Hepatocyte (in vitro differentiated cells): ENCODE results near the gene ZFYVE19. TPM values are rescaled to one million over a fixed set of nuclear protein-coding genes. Genes with fewer than 3 reads are reported as not detected.

Source experiments
- DNase-seq: peaks from one replicate; pipeline ENCODE4 v3.0.0-alpha.2; 2016; ENCODE audit warnings: low spot score
- H2AFZ ChIP-seq: fragments of 200-600 bp; sonication (generic); 2 replicates; pipeline ENCODE4 v1.6.0; 2016; ENCODE audit warnings: antibody characterized with exemption, mild to moderate bottlenecking
- H3K27ac ChIP-seq: fragments of 200-600 bp; sonication (generic); 2 replicates; pipeline ENCODE4 v1.5.1; 2016; ENCODE audit warnings: mild to moderate bottlenecking
- H3K27me3 ChIP-seq: fragments of 200-600 bp; sonication (generic); 2 replicates; pipeline ENCODE4 v1.6.1; 2016
- H3K36me3 ChIP-seq: fragments of 200-600 bp; sonication (generic); replicated peaks from 2 replicates; pipeline ENCODE4 v1.5.1; 2016; ENCODE audit warnings: low read depth; ENCODE audit not compliant: insufficient read depth
- H3K4me1 ChIP-seq: fragments of 200-600 bp; sonication (generic); 2 replicates; pipeline ENCODE4 v1.5.1; 2016; ENCODE audit warnings: mild to moderate bottlenecking, moderate library complexity; ENCODE audit not compliant: insufficient read depth
- H3K4me2 ChIP-seq: fragments of 200-600 bp; sonication (generic); 2 replicates; pipeline ENCODE4 v1.6.0; 2016
- H3K4me3 ChIP-seq: fragments of 200-600 bp; sonication (generic); 2 replicates; pipeline ENCODE4 v1.5.1; 2016; ENCODE audit warnings: mild to moderate bottlenecking
- H3K79me2 ChIP-seq: fragments of 200-600 bp; sonication (generic); 2 replicates; pipeline ENCODE4 v1.6.0; 2017; ENCODE audit warnings: mild to moderate bottlenecking
- H3K9me2 ChIP-seq: fragments of 200-600 bp; sonication (generic); replicated peaks from 2 replicates; pipeline ENCODE4 v1.6.0; 2017; ENCODE audit warnings: mild to moderate bottlenecking; ENCODE audit not compliant: insufficient read depth
- H3K9me3 ChIP-seq: fragments of 200-600 bp; sonication (generic); 2 replicates; pipeline ENCODE4 v1.5.1; 2016; ENCODE audit warnings: low read depth, mild to moderate bottlenecking
- H4K20me1 ChIP-seq: fragments of 200-600 bp; sonication (generic); 2 replicates; pipeline ENCODE4 v1.6.0; 2016; ENCODE audit warnings: mild to moderate bottlenecking; ENCODE audit not compliant: insufficient read depth, poor library complexity, severe bottlenecking
- EZH2 ChIP-seq: fragments of 200-600 bp; sonication (generic); IDR thresholded peaks from 2 replicates; pipeline ENCODE4 v1.6.1; 2016; ENCODE audit warnings: antibody characterized with exemption, mild to moderate bottlenecking, borderline replicate concordance
- EZH2phosphoT487 ChIP-seq: fragments of 200-600 bp; sonication (generic); IDR thresholded peaks from one replicate; pipeline ENCODE4 v1.6.1; 2018; ENCODE audit warnings: antibody characterized with exemption, mild to moderate bottlenecking, low read depth, moderate library complexity; ENCODE audit not compliant: unreplicated experiment, severe bottlenecking
- WGBS: methylation state at CpG from one replicate; pipeline ENCODE4 v1.1.6; 2016; ENCODE audit warnings: low lambda C conversion rate; ENCODE audit errors: missing lambda C conversion rate; 5-methylcytosine and 5-hydroxymethylcytosine counted together
- polyA plus RNA-seq: library from polyadenylated mRNA; unstranded; fragments of >200 nt; fragmentation: Nextera tagmentation; extraction: Ambion mirVana; gene quantifications from 2 replicates; pipeline ENCODE4 v1.2.1, GENCODE V29; 2016
- total RNA-seq: library from RNA; depleted of rRNA; stranded (reverse); fragments of >200 nt; gene quantifications from 2 replicates; pipeline ENCODE4 v1.2.3, GENCODE V29; 2014
- TF ChIP-seq, protein P1 (sequence below): fragments of 200-600 bp; sonication (generic); IDR thresholded peaks from 2 replicates; pipeline ENCODE4 v1.5.1; 2016; ENCODE audit warnings: antibody characterized with exemption, mild to moderate bottlenecking; ENCODE audit not compliant: poor library complexity

Gene ZFYVE19
- total and polyA plus RNA-seq, 2 experiments from 2014 or later = 25.4 to 25.6 TPM

DNA sequence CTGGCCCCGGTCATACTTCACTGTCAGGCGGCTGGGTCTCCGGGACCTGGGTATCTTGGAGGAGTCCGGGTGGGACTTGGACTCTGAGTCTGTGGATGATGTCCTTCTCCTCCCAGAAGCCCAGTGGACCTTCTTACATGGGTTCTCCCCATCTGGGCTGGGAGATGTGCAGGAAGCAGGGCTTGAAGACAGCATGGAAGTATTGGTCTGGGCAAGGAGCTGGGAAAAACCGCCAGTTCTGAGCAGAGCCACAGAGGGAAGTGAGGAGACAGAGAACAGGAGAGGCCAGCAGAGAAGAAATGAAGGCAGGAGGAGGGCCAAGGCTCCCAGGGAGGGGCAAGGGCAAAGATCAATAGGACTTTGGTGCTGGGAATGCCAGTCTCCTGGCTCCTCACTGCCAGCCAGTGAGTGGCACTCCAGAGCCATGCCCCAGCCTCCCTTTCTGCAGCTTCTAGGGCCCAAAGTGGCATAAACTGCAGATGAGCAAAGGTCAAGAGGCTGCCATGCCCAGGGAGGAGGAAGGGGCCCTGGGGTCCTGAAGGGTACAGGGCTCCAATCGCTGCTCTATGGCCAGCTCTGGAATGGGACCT, 21.7 kb downstream of the ZFYVE19 start, which contains the start of gene PPP1R14D:
PPP1R14D (minus strand) TSS at position 262 of the 590 bp plus-strand sequence; CDS start at position 195, 67 bp downstream.
- WGBS = 93% methylated on average over 6 of the region's 6 CpGs
- H3K4me1 ChIP-seq = peaks cover 14% of the 10 kb centered on the region
- no peak for DNase-seq
- no peaks in the 10 kb centered on the region for H3K79me2 ChIP-seq
- no peaks in the 10 kb centered on the region for H3K27me3 ChIP-seq
- H2AFZ ChIP-seq = no peak within 1 kb of the TSS
- H3K4me2 ChIP-seq = no peak within 1 kb of the TSS
- H3K4me3 ChIP-seq = no peak within 1 kb of the TSS
- no peak within 1 kb of the TSS for H3K27ac ChIP-seq
- H3K36me3 ChIP-seq = no peaks in the 10 kb centered on the region
- H3K9me2 ChIP-seq = no peaks in the 10 kb centered on the region
- no peaks in the 10 kb centered on the region for H3K9me3 ChIP-seq
- H4K20me1 ChIP-seq = no peaks in the 10 kb centered on the region
- TF ChIP-seq EZH2phosphoT487 (no peak), EZH2 (no peak)
- TF ChIP-seq, protein P1, sequence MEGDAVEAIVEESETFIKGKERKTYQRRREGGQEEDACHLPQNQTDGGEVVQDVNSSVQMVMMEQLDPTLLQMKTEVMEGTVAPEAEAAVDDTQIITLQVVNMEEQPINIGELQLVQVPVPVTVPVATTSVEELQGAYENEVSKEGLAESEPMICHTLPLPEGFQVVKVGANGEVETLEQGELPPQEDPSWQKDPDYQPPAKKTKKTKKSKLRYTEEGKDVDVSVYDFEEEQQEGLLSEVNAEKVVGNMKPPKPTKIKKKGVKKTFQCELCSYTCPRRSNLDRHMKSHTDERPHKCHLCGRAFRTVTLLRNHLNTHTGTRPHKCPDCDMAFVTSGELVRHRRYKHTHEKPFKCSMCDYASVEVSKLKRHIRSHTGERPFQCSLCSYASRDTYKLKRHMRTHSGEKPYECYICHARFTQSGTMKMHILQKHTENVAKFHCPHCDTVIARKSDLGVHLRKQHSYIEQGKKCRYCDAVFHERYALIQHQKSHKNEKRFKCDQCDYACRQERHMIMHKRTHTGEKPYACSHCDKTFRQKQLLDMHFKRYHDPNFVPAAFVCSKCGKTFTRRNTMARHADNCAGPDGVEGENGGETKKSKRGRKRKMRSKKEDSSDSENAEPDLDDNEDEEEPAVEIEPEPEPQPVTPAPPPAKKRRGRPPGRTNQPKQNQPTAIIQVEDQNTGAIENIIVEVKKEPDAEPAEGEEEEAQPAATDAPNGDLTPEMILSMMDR = no peak

DNA sequence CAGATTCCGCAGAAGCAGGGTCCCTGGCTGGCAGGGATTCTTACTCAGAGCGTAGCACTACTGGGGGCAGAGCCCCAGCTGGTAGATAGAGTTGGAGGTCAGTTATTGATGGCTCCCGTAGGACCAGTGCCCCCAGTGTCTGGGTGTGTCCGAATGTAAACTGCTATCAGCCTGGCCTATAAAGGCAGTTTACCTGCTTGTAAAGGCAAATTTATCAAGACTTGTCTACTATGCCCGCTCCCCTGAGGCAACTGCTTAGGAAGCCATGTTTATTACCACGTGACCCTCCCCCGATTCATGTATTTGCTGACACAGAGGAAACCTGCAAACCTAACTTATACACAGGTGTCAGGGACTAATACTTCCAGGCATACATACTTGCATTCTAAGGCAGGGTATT, 22.2 kb downstream of the ZFYVE19 start:
- no peak for DNase-seq
- no peak overlapping the region for H3K4me3 ChIP-seq
- TF ChIP-seq, protein P1 = no peak
- no peak for TF ChIP-seq EZH2phosphoT487
- no peak for TF ChIP-seq EZH2
- H3K4me2 ChIP-seq = no peak overlapping the region
- 74% methylated on average over 7 of the region's 7 CpGs for WGBS
- H3K79me2 ChIP-seq = no peaks in the 10 kb centered on the region
- H3K27ac ChIP-seq = no peak overlapping the region
- H2AFZ ChIP-seq = no peak overlapping the region
- no peaks in the 10 kb centered on the region for H3K27me3 ChIP-seq
- no peaks in the 10 kb centered on the region for H3K9me2 ChIP-seq
- H4K20me1 ChIP-seq = no peaks in the 10 kb centered on the region
- peaks cover 14% of the 10 kb centered on the region for H3K4me1 ChIP-seq
- H3K9me3 ChIP-seq = no peaks in the 10 kb centered on the region
- no peaks in the 10 kb centered on the region for H3K36me3 ChIP-seq

DNA sequence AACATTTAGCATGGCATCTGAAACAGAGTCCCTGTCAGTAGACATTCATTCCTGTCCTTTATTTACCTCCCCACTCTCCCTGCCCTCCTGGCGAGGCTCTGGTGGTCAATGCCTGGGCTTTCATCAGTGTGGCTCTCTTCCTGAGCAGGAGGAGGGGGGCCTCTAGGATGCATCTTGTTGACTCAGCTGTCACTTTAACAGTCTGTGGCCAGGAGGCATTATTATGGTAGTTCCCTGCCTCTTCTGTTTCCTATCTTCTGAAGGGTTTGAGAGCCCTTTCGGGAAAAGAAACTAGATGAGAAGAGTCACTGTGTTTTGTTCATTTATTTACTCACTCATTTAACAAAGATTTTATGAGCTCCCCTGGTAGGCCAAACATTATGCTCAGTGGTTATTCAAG, 24.0 kb downstream of the ZFYVE19 start:
- H3K4me3 ChIP-seq = no peak overlapping the region
- no peaks in the 10 kb centered on the region for H3K9me2 ChIP-seq
- H3K27ac ChIP-seq = no peak overlapping the region
- no peak overlapping the region for H3K4me2 ChIP-seq
- H4K20me1 ChIP-seq = no peaks in the 10 kb centered on the region
- WGBS = 83% methylated on average over 2 of the region's 2 CpGs
- H2AFZ ChIP-seq = no peak overlapping the region
- TF ChIP-seq EZH2phosphoT487 (no peak), EZH2 (no peak)
- TF ChIP-seq, protein P1 = no peak
- H3K4me1 ChIP-seq = peaks cover 4% of the 10 kb centered on the region
- H3K27me3 ChIP-seq = no peaks in the 10 kb centered on the region
- DNase-seq = no peak
- H3K79me2 ChIP-seq = no peaks in the 10 kb centered on the region
- no peaks in the 10 kb centered on the region for H3K36me3 ChIP-seq
- no peaks in the 10 kb centered on the region for H3K9me3 ChIP-seq
